ENCODE results near the gene IL10RB.
"Not testable (repeated sequence)": the region's sequence is repeated elsewhere in the genome, so short reads cannot be mapped to it uniquely, and the experiment has no call there.

Gene IL10RB

GRCh38 chr21:33241846-33242245 is 24.3 kb upstream of the IL10RB start:
- no peak for DNase-seq

- DNase-seq, result not testable (repeated sequence)
Observed at GRCh38 chr21:33242846-33243245, 23.3 kb upstream of the IL10RB start.

GRCh38 chr21:33244082-33244778 is 21.9 kb upstream of the IL10RB start:
- DNase-seq, result no peak

- DNase-seq, result no peak
Observed at GRCh38 chr21:33244779-33245105, 21.4 kb upstream of the IL10RB start.

- DNase-seq, result no peak
Observed at GRCh38 chr21:33245289-33245918, 20.8 kb upstream of the IL10RB start.

- DNase-seq, result no peak
Observed at GRCh38 chr21:33246506-33246905, 19.7 kb upstream of the IL10RB start.

- no peak for DNase-seq
Observed at GRCh38 chr21:33246963-33247362, 19.2 kb upstream of the IL10RB start.

- DNase-seq, result no peak
Observed at GRCh38 chr21:33247599-33247998, 18.6 kb upstream of the IL10RB start.

- no peak for DNase-seq
Observed at GRCh38 chr21:33249331-33250002, 16.7 kb upstream of the IL10RB start.

- no peak for DNase-seq
Observed at GRCh38 chr21:33251119-33251518, 15.0 kb upstream of the IL10RB start.

- DNase-seq, result not testable (repeated sequence)
Observed at GRCh38 chr21:33253382-33253781, 12.8 kb upstream of the IL10RB start.

- DNase-seq, result no peak
Observed at GRCh38 chr21:33254766-33255165, 11.4 kb upstream of the IL10RB start.

- DNase-seq, result no peak
Observed at GRCh38 chr21:33255404-33255803, 10.8 kb upstream of the IL10RB start.

GRCh38 chr21:33256019-33256418 is 10.1 kb upstream of the IL10RB start:
- DNase-seq, result no peak

GRCh38 chr21:33257094-33257803 is 8.9 kb upstream of the IL10RB start:
- no peak for DNase-seq

GRCh38 chr21:33258475-33258874 is 7.7 kb upstream of the IL10RB start:
- no peak for DNase-seq

- DNase-seq, result peak; percentile 33
Observed at GRCh38 chr21:33259428-33259827, 6.7 kb upstream of the IL10RB start.

GRCh38 chr21:33259995-33260394 is 6.2 kb upstream of the IL10RB start:
- no peak for DNase-seq

- peak; percentile 51 for DNase-seq
Observed at GRCh38 chr21:33261635-33262034, 4.5 kb upstream of the IL10RB start.

GRCh38 chr21:33262921-33263320 is 3.2 kb upstream of the IL10RB start:
- no peak for DNase-seq

GRCh38 chr21:33264561-33264960 is 1.6 kb upstream of the IL10RB start:
- no peak for DNase-seq

GRCh38 chr21:33265664-33266049 is 510 bp upstream of the IL10RB start:
- DNase-seq, result no peak

GRCh38 chr21:33266789-33267135 is 595 bp downstream of the IL10RB start:
- no peak for DNase-seq

GRCh38 chr21:33267250-33267649 is 1.1 kb downstream of the IL10RB start:
- DNase-seq, result peak; percentile 36

Data from NCI-H226 (cell line).